GM21526 (cell line): Measurements from ENCODE around the gene RBFOX1.

Source experiments
- ATAC-seq: cut with Tn5 transposase; IDR thresholded peaks from one replicate; pipeline ENCODE4 v1.9.1; 2021; ENCODE audit warnings: moderate library complexity; ENCODE audit not compliant: unreplicated experiment, low FRiP score

The RBFOX1 gene

GRCh38 chr16:7571366-7571765 lies 238.7 kb downstream of the RBFOX1 start:
- ATAC-seq = no peak

GRCh38 chr16:7577588-7577987 lies 244.9 kb downstream of the RBFOX1 start:
- no peak for ATAC-seq

GRCh38 chr16:7579454-7579853 lies 246.8 kb downstream of the RBFOX1 start:
- ATAC-seq = no peak

DNA sequence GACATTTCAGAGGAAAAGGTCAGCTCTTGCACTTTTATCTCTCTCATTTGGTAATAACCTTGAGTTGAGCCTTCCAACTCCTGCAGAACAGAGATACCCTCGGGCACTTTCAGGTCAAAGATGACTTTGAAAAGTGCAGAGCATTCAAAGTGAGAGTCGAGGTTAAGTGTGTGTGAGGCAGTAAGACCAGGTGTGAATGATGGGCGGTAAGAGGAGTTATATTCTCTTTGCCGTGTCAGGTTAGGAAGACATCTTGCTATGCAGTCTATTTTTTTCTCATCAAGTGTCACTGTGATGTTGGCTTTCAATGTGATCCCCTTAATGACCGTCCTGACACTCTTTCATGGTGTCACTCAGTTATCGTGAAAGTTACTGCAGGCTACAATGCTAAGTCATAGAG lies 248.5 kb downstream of the RBFOX1 start:
- ATAC-seq = no peak

- ATAC-seq = no peak
These were observed 250.8 kb downstream of the RBFOX1 start for GRCh38 chr16:7583396-7583795.

GRCh38 chr16:7584561-7584960 lies 251.9 kb downstream of the RBFOX1 start:
- ATAC-seq = no peak

GRCh38 chr16:7585705-7586104 lies 253.1 kb downstream of the RBFOX1 start:
- ATAC-seq = no peak

DNA sequence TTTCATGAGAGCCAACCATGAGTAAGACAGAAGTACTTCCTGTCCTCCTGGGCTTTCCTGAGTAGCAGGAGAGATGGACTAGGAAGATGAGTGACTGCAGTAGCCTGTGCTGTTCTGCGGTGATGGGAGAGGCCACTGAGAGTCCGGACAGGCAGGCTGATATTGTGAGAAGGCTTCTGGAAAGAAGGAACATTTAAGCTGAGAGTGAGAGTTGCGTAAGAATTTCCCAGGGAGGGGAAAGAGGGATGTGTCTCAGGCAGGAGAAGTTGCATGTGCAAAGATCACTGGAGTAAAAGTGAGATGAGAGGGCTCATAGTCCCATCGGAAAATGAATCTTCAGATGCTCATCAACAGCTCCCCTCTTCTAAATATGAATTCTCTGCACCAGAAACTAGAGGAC lies 258.3 kb downstream of the RBFOX1 start:
- no peak for ATAC-seq

DNA sequence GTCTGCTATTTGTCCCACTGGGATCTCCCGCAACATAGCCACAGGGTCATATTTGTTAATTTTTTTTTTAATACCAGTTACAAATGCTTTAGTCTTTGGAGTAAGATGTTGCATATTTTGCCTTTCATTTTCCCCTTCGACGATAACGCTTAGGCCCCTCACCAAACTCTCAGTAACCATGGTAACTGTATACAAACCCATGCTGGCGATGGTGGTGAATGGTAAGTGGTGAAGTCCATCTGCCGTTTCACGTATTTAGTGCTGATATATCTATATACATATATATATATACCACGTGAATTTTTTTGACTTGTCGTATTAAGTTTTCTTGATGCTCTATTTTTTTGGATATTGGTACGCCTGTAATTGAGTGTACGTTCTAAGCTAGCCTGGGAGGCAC lies 263.7 kb downstream of the RBFOX1 start:
- no peak for ATAC-seq

GRCh38 chr16:7597677-7598076 lies 265.0 kb downstream of the RBFOX1 start:
- ATAC-seq = no peak

GRCh38 chr16:7601100-7601499 lies 268.5 kb downstream of the RBFOX1 start:
- ATAC-seq = no peak

GRCh38 chr16:7602291-7602950 lies 269.8 kb downstream of the RBFOX1 start:
- ATAC-seq = no peak

DNA sequence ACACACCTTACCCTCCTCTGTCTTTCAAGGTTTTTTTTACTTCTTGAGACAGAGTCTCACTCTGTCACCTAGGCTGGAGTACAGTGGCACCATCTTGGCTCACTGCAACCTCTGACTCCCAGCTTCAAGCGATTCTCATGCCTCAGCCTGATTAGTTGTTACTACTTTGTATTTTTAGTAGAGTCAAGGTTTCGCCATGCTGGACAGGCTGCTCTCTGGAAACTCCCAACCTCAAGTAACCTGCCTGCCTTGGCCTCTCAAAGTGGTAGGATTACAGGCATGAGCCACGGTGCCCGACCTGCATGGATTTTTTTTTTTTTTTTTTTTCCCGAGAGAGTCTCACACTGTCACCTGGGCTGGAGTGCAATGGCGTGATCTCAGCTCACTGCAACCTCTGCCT lies 273.2 kb downstream of the RBFOX1 start:
- ATAC-seq = no peak

GRCh38 chr16:7612671-7613070 lies 280.0 kb downstream of the RBFOX1 start:
- ATAC-seq = no peak

- no peak for ATAC-seq
These were observed 280.9 kb downstream of the RBFOX1 start for GRCh38 chr16:7613518-7613917.

- ATAC-seq = no peak
These were observed 281.6 kb downstream of the RBFOX1 start for GRCh38 chr16:7614021-7614795.

DNA sequence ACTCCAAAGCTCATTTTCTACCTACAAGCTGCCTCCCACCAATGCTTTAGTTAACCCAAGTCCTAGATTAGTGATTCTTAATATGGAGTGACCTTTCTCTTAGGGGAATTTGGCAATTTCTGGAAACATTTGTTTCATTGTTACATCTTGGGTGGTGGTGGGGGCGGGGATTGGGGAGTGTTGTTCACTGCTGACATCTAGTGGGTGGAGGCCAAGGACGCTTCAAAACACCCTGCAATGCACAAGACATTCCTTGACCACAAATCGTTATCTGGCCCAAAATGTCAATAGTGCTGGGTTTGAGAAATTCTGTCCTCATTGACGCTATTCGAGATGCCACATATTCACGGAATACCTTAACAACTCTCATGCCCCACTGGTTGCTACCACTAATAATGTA lies 282.9 kb downstream of the RBFOX1 start:
- ATAC-seq = no peak

GRCh38 chr16:7624871-7625766 lies 292.5 kb downstream of the RBFOX1 start:
- no peak for ATAC-seq

DNA sequence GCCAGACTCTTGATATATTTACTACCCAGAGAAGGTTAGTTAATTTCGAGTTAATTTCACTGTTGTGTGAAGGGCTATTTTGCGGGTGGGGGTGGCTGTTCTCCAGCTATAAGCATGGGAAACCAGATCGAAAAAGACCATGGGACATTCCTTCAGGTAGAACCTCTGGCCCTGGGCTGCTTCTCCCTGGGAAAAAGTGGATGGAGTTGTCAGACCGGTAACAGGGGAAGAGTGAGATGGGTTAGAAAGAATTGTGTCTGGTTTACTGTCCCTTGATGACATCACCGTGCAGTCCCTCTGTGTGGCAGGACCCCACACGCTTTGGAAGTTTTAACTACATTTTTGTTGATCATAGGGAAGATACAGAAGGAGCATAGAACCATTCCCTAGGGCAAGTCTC lies 296.3 kb downstream of the RBFOX1 start:
- no peak for ATAC-seq

- ATAC-seq = no peak
These were observed 296.9 kb downstream of the RBFOX1 start for GRCh38 chr16:7629571-7629970.

DNA sequence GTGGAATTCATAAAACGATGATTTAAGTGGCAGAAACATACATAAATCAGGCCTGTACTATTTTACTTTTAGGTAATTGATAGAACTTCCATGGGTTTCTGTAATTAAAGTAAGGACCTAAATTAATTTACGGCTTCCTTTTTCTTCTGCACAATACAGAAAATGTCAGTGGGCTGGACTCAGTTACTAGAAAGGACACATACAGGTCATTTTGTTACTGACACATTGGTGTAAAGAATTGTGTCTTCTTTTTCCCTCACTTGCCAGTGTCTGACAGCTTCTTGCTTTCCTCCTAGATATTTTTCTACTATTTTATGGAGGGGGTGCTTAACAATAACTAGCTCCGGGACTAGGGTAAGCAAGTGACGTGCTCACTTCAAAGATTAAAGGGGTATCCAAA lies 304.8 kb downstream of the RBFOX1 start:
- ATAC-seq = no peak
